Neutrophil (primary cell): Measurements from ENCODE around the gene ACAN.

ENCODE experiments used
- H3K27ac ChIP-seq: fragments of 200-600 bp; sonication (generic); 2 replicates; pipeline ENCODE4 v1.5.1; 2016; ENCODE audit warnings: mild to moderate bottlenecking, moderate library complexity
- H3K27me3 ChIP-seq: fragments of 200-600 bp; sonication (generic); 2 replicates; pipeline ENCODE4 v1.6.0; 2016; ENCODE audit warnings: mild to moderate bottlenecking
- H3K36me3 ChIP-seq: fragments of 200-600 bp; sonication (generic); 2 replicates; pipeline ENCODE4 v1.5.1; 2017
- H3K4me1 ChIP-seq, 2 experiments: fragments of 200-600 bp in 1 of 2; sonication (generic) in 1 of 2; 1 replicate in 1 of 2; 2 replicates in 1 of 2; pipeline versions ENCODE4 v1.5.1 to v1.6.1; 2013 to 2016; ENCODE audit warnings: low read depth in 1 of 2, low read length in 1 of 2, mild to moderate bottlenecking in 1 of 2, moderate library complexity in 1 of 2; ENCODE audit not compliant: control insufficient read depth in 1 of 2, insufficient read depth in 1 of 2
- H3K4me3 ChIP-seq, 2 experiments: fragments of 200-600 bp in 1 of 2; sonication (generic) in 1 of 2; 1 replicate in 1 of 2; 2 replicates in 1 of 2; pipeline ENCODE4 v1.5.1; 2013 to 2016; ENCODE audit warnings: low read depth in 1 of 2, low read length in 1 of 2, mild to moderate bottlenecking in 1 of 2, moderate library complexity in 1 of 2
- H3K9me3 ChIP-seq: fragments of 200-600 bp; sonication (generic); 2 replicates; pipeline ENCODE4 v1.5.1; 2016
- CTCF ChIP-seq: fragments of 200-600 bp; sonication (generic); IDR thresholded peaks from 2 replicates; pipeline ENCODE4 v1.5.1; 2016; ENCODE audit warnings: antibody characterized with exemption

Gene ACAN

DNA sequence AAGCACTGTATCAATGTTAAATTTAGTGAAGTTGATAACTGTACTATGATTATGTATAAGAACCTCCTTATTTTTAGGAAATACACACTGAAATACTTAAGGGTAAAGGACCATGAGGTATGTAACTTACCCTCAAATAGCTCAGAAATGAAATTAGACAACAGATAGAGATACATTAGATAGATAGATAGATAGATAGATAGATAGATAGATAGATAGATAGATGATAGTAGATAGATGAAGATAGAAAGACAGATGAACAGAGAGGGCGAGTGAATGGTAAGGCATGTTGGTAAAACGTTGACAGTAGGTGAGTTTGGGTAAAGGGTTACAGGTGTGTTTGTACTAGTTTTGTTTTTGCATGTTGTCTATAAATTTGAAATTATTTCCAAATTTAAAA is 38.0 kb upstream of the ACAN start:
- H3K4me1 ChIP-seq, result no peaks in the 10 kb centered on the region
- peaks cover 28% of the 10 kb centered on the region for H3K27me3 ChIP-seq
- no peak for TF ChIP-seq CTCF
- H3K4me3 ChIP-seq, result no peak overlapping the region
- no peaks in the 10 kb centered on the region for H3K36me3 ChIP-seq
- no peaks in the 10 kb centered on the region for H3K9me3 ChIP-seq
- H3K27ac ChIP-seq, result no peak overlapping the region

DNA sequence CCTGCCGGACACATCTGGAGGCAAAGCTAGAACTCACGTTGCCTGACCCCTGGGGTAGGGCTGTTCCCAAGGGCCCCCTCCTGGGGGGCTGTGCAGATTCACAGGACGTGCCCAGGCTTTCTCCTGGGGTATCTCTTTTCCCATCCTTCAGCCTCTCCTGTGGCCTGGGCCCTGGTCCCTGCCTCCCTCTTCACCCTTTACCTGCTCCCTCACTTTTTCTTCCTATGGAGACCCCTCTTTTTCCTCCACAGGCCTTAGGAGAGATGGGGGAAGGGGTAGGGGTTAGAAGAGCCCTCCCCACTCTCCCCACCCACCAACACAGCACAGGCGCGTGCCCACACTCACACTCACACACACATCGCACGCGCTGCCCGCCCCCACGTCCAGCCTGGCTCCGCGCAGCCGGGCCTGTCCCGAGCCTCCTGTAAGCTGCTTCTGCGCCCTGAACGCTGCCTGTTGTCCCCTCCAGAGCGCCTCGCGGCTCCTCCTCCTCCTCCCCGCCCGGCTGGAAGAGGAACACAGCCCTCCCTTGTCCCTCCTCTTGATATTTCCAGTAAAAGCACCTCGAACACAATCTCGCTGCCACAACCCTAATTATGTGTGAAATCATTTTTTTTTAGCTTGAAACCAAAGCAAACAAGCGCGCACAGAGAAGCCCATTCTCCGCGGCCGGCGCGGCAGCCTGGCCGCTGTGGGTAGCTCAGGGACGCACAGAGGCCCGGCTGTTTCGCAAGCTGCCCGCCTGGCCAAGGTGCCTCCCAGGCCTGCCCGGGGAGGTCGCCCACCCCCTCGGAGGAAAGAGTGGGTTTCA is 33.9 kb upstream of the ACAN start:
- no peak for TF ChIP-seq CTCF
- Histone ChIP-seq H3K27me3 (peaks cover 44% of the 10 kb centered on the region), H3K4me3 (no peak overlapping the region), H3K27ac (no peak overlapping the region), H3K4me1 (no peaks in the 10 kb centered on the region), H3K9me3 (no peaks in the 10 kb centered on the region), H3K36me3 (no peaks in the 10 kb centered on the region)

DNA sequence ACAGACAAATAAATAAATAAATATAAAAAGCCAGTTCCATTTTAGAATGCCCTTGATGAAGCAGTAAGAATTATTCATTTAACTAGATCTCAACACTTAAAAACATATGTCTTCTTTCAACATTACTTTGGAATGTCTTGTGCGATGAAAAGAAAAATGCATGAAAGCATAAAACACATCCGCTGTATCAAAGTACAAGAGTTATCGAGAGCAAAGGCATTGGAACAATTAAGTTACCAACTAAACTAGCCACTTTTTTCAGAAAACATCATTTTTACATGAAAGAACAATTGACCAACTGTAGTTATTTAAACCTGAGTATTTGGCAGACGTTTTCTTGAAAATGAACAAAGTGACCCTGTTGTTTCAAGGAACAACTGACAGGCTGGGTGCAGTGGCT is 27.5 kb upstream of the ACAN start:
- Histone ChIP-seq H3K4me1 (no peaks in the 10 kb centered on the region), H3K27ac (no peak overlapping the region), H3K9me3 (no peaks in the 10 kb centered on the region), H3K27me3 (peaks cover 10% of the 10 kb centered on the region), H3K36me3 (no peaks in the 10 kb centered on the region), H3K4me3 (no peak overlapping the region)
- TF ChIP-seq CTCF, result no peak

- no peak overlapping the region for H3K27ac ChIP-seq
- H3K36me3 ChIP-seq, result no peaks in the 10 kb centered on the region
- no peak overlapping the region for H3K4me3 ChIP-seq
- H3K4me1 ChIP-seq, result no peaks in the 10 kb centered on the region
- peaks cover 5% of the 10 kb centered on the region for H3K27me3 ChIP-seq
- no peaks in the 10 kb centered on the region for H3K9me3 ChIP-seq
- no peak for TF ChIP-seq CTCF
Measured at GRCh38 chr15:88776646-88777045, 26.6 kb upstream of the ACAN start.

- Histone ChIP-seq H3K9me3 (no peaks in the 10 kb centered on the region), H3K27me3 (peaks cover 30% of the 10 kb centered on the region), H3K4me3 (no peak overlapping the region), H3K4me1 (no peaks in the 10 kb centered on the region), H3K27ac (no peak overlapping the region), H3K36me3 (no peaks in the 10 kb centered on the region)
- no peak for TF ChIP-seq CTCF
Measured at GRCh38 chr15:88779944-88780343, 23.3 kb upstream of the ACAN start.
